ENCODE measurements around the gene FUT8. TPM values are rescaled to one million over a fixed set of nuclear protein-coding genes. Genes with fewer than 3 reads are reported as not detected.

The FUT8 gene
- total RNA-seq (ENCODE audit: low replicate concordance) = 119 and 130 TPM in 2 replicates

DNA sequence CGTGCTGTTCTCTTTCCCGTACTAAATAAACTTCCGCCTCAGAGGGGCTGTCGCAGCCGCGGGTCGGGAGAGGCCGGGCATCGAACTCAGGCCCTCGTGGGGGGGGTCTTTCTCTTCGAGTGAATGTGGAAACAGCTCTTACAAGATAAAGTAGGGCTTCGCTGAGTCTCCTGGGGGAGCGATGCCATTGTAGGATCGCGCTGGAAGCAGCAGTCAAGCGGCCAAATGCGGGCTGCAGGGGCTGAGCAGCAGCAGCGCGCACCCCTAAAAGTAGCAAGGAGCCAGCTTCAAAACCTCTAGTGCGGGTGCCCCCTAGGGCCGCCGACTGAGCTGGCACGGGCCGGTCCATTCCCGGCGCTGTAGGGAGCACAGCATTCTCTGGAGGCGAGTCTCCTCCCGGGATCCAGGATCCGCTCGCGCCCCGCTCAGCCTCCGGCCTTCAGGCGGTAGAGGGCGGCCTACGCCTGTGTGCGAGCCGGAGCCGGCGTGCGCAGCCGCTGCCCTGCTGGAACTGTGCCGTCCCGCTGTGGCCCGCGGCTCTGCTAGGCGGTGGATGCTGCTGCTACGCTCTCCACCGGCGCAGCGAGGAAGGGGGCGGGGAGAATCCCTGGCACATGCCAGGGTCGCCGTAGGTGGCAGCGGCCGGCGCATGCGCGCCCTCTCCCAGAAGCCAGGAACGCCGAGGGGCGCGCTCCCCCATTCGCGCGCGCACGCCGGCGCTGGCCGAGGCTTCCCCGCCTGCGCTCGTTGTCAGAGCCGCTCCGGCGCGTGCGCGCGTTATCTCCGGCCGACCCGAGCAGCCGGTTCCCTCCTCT lies at the start of gene FUT8:
Gene FUT8, plus strand, starts transcription at position 699 of the 815 bp plus-strand sequence. CDS start 148,834 bp downstream, outside the sequence.

All from smooth muscle cell of the coronary artery (primary cell).